Panc1 (cell line): ENCODE data around the gene JDP2. TPM values are rescaled to one million over a fixed set of nuclear protein-coding genes. Genes with fewer than 3 reads are reported as not detected.

ENCODE experiments used
- ATAC-seq: fragments of 200-7000 bp; cut with Tn5 transposase; 2 replicates; pipeline ENCODE4 v1.9.1; 2020; ENCODE audit warnings: mild to moderate bottlenecking, moderate library complexity
- BruUV-seq: library from RNA; stranded (reverse); fragments of 400-500 nt; replicated peaks from 2 replicates; lab custom pipeline; 2021; lab: Mats Ljungman, UMichigan
- CTCF ChIA-PET: fragments of 300-600 bp; sonication (Branson Sonifier 250); formaldehyde crosslinking; loops from one replicate; lab custom pipeline; 2022; ENCODE audit warnings: antibody characterized with exemption; lab: Charles Lee
- POLR2A ChIA-PET: fragments of 300-600 bp; sonication (Branson Sonifier 250); formaldehyde crosslinking; loops from one replicate; lab custom pipeline; 2022; ENCODE audit warnings: antibody characterized with exemption; lab: Charles Lee
- DNase-seq: peaks from one replicate; pipeline ENCODE4 v3.0.0-alpha.2; 2010; ENCODE audit warnings: low read depth, low spot score
- H3K27ac ChIP-seq: 2 replicates; pipeline ENCODE4 v1.5.1; 2011; ENCODE audit warnings: mild to moderate bottlenecking, low read length, inconsistent platforms
- H3K27me3 ChIP-seq: fragments of 200-500 bp; sonication (Bioruptor generic); 2 replicates; pipeline ENCODE4 v1.6.0; 2014; ENCODE audit warnings: low read length, inconsistent platforms; ENCODE audit not compliant: control insufficient read depth, insufficient read depth
- H3K36me3 ChIP-seq: fragments of 200-500 bp; sonication (Bioruptor generic); 2 replicates; pipeline ENCODE4 v1.5.1; 2014; ENCODE audit warnings: inconsistent platforms, mild to moderate bottlenecking, low read length, moderate library complexity; ENCODE audit not compliant: control insufficient read depth, insufficient read depth
- H3K4me1 ChIP-seq: 2 replicates; pipeline ENCODE4 v1.5.1; 2011; ENCODE audit warnings: inconsistent platforms, mild to moderate bottlenecking, low read length, moderate library complexity; ENCODE audit not compliant: control insufficient read depth, insufficient read depth
- H3K4me3 ChIP-seq, 2 experiments: 2 replicates each; pipeline ENCODE4 v1.5.1; 2011 to 2012; ENCODE audit warnings: low read depth in 2 of 2, low read length in 2 of 2, mild to moderate bottlenecking in 2 of 2, inconsistent platforms in 1 of 2, moderate library complexity in 1 of 2
- H3K9me3 ChIP-seq: fragments of 200-500 bp; sonication (Bioruptor generic); 2 replicates; pipeline ENCODE4 v1.5.1; 2014; ENCODE audit warnings: low read depth, mild to moderate bottlenecking, inconsistent platforms, low read length, moderate library complexity; ENCODE audit not compliant: control insufficient read depth, insufficient read depth
- POLR2AphosphoS5 ChIP-seq: IDR thresholded peaks from 2 replicates; pipeline ENCODE4 v1.6.1; 2012; ENCODE audit warnings: mild to moderate bottlenecking, low read depth, low read length, moderate library complexity
- REST ChIP-seq, 2 experiments: IDR thresholded peaks; 2 replicates each; pipeline ENCODE4 v1.6.1; 2011 to 2012; ENCODE audit warnings: low read depth in 2 of 2, control low read depth in 1 of 2, low read length in 1 of 2, mild to moderate bottlenecking in 1 of 2, moderate library complexity in 1 of 2; ENCODE audit not compliant: insufficient read depth in 1 of 2
- SIN3A ChIP-seq: IDR thresholded peaks from 2 replicates; pipeline ENCODE4 v1.6.1; 2012; ENCODE audit warnings: low read depth, mild to moderate bottlenecking, low read length, moderate library complexity, borderline replicate concordance; ENCODE audit not compliant: insufficient read depth
- TCF7L2 ChIP-seq: IDR thresholded peaks from 2 replicates; pipeline ENCODE4 v1.6.1; 2011; ENCODE audit warnings: mild to moderate bottlenecking, low read depth, low read length, inconsistent platforms
- in situ Hi-C: cut with HindIII; loops from 2 replicates; pipeline ENCODE4 v1.10.0; 2016; ENCODE audit warnings: low sequenced_read_pairs, low pct_unique_long_range_greater_than_20kb
- intact Hi-C: fragments of 100-400 bp; cut with micrococcal nuclease; formaldehyde crosslinking; loops from one replicate; pipeline ENCODE4 v1.10.0; 2022; ENCODE audit not compliant: unreplicated experiment
- total RNA-seq: library from RNA; stranded (reverse); gene quantifications from one replicate; pipeline ENCODE4 v1.2.1, GENCODE V29; 2021; ENCODE audit not compliant: unreplicated experiment
- TF ChIP-seq, protein P1 (sequence below): fragments of 450-650 bp; IDR thresholded peaks from 2 replicates; pipeline ENCODE4 v1.5.1; 2017; ENCODE audit warnings: mild to moderate bottlenecking

JDP2 gene
- total RNA-seq, 1 experiment from 2014 or later = 17.5 TPM

- ATAC-seq = no peak
- CTCF ChIA-PET = no interaction called here
- no TSS peak for BruUV-seq
These were observed 23.0 kb upstream of the JDP2 start for GRCh38 chr14:75404847-75405246.

DNA sequence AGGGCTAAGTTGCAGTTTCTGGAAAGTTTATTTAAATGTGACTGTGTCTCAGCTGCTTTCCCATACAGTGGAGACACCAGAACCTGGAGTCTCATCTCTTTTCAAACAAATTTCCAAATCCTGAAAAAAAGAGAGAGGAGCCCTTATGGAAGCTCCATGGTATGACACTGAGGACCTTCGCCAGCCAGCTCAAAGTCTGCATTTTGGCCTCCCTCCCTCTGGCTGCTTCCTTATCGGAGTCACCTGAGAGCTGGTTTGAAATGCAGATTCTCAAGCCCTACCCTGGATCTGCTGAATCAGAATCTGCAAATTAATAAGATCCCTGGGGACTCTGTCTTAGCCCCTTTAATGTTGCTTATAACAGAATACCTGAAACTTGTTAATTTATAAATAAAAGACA, 21.7 kb upstream of the JDP2 start:
- no peaks in the 10 kb centered on the region for H3K36me3 ChIP-seq
- DNase-seq (no peak), ATAC-seq (no peak)
- CTCF ChIA-PET = no interaction called here
- H3K9me3 ChIP-seq = no peaks in the 10 kb centered on the region
- in situ Hi-C loops (no loop called here), intact Hi-C loops (no loop called here)
- H3K4me1 ChIP-seq = no peaks in the 10 kb centered on the region
- POLR2A ChIA-PET = no interaction called here
- H3K4me3 ChIP-seq = no peak overlapping the region
- H3K27me3 ChIP-seq = no peaks in the 10 kb centered on the region; the same call in 1 of the 2 replicates
- TF ChIP-seq SIN3A (no peak), TCF7L2 (no peak), POLR2AphosphoS5 (no peak), REST (IDR thresholded peaks at IDR 0.05; ENCODE audit: insufficient read depth in 1 of 2, low read depth in 2 of 2, low read length in 1 of 2) (no peak)
- TF ChIP-seq, protein P1, sequence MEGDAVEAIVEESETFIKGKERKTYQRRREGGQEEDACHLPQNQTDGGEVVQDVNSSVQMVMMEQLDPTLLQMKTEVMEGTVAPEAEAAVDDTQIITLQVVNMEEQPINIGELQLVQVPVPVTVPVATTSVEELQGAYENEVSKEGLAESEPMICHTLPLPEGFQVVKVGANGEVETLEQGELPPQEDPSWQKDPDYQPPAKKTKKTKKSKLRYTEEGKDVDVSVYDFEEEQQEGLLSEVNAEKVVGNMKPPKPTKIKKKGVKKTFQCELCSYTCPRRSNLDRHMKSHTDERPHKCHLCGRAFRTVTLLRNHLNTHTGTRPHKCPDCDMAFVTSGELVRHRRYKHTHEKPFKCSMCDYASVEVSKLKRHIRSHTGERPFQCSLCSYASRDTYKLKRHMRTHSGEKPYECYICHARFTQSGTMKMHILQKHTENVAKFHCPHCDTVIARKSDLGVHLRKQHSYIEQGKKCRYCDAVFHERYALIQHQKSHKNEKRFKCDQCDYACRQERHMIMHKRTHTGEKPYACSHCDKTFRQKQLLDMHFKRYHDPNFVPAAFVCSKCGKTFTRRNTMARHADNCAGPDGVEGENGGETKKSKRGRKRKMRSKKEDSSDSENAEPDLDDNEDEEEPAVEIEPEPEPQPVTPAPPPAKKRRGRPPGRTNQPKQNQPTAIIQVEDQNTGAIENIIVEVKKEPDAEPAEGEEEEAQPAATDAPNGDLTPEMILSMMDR = no peak
- no TSS peak for BruUV-seq
- H3K27ac ChIP-seq = no peak overlapping the region

More at GRCh38 chr14:75404847-75405246, 23.0 kb upstream of the JDP2 start:
- Histone ChIP-seq H3K9me3 (no peaks in the 10 kb centered on the region), H3K4me3 (no peak overlapping the region), H3K36me3 (no peaks in the 10 kb centered on the region), H3K27me3 (no peaks in the 10 kb centered on the region; the same call in 1 of the 2 replicates), H3K4me1 (no peaks in the 10 kb centered on the region), H3K27ac (no peak overlapping the region)
- intact Hi-C loops = no loop called here
- no peak for TF ChIP-seq TCF7L2
- no peak for TF ChIP-seq SIN3A
- TF ChIP-seq, protein P1 = no peak
- TF ChIP-seq POLR2AphosphoS5 = no peak
- no peak; a peak in 1 of 4 replicates for TF ChIP-seq REST (IDR thresholded peaks at IDR 0.05; ENCODE audit: insufficient read depth in 1 of 2, low read depth in 2 of 2, low read length in 1 of 2)
- in situ Hi-C loops = no loop called here
- POLR2A ChIA-PET = no interaction called here
- DNase-seq = no peak
